NCI-H2196 (cell line): ENCODE measurements around the gene R3HDML.
"Not testable (repeated sequence)": the region's sequence is repeated elsewhere in the genome, so short reads cannot be mapped to it uniquely, and the experiment has no call there.

Experiments used
- DNase-seq: peaks from one replicate; lab custom pipeline; 2025; ENCODE audit not compliant: unreplicated experiment; lab: John Stamatoyannopoulos, UW

Gene R3HDML

GRCh38 chr20:44336725-44337380 is at the start of gene R3HDML:
Gene R3HDML, plus strand, starts transcription at chr20:44337043. Its CDS starts 115 bp downstream, at chr20:44337158.
- no peak for DNase-seq

- DNase-seq = no peak
These were observed 49.4 kb upstream of the R3HDML start for GRCh38 chr20:44287272-44288097.

GRCh38 chr20:44288252-44288651 is 48.6 kb upstream of the R3HDML start:
- no peak for DNase-seq

GRCh38 chr20:44291754-44292153 is 45.1 kb upstream of the R3HDML start:
- no peak for DNase-seq

GRCh38 chr20:44296011-44296410 is 40.8 kb upstream of the R3HDML start:
- DNase-seq = no peak

- DNase-seq = no peak
These were observed 39.1 kb upstream of the R3HDML start for GRCh38 chr20:44297721-44298120.

- DNase-seq = not testable (repeated sequence)
These were observed 37.8 kb upstream of the R3HDML start for GRCh38 chr20:44299011-44299535.

- DNase-seq = no peak
These were observed 35.6 kb upstream of the R3HDML start for GRCh38 chr20:44301285-44301684.

GRCh38 chr20:44302026-44302669 is 34.7 kb upstream of the R3HDML start:
- peak; percentile 41 for DNase-seq

GRCh38 chr20:44302736-44303135 is 34.1 kb upstream of the R3HDML start:
- no peak for DNase-seq

- no peak for DNase-seq
These were observed 32.5 kb upstream of the R3HDML start for GRCh38 chr20:44304383-44304782.

GRCh38 chr20:44306927-44307326 is 29.9 kb upstream of the R3HDML start:
- no peak for DNase-seq

- DNase-seq = no peak
These were observed 26.8 kb upstream of the R3HDML start for GRCh38 chr20:44309763-44310663.

GRCh38 chr20:44310664-44311639 is 25.9 kb upstream of the R3HDML start, which contains the start of gene FITM2:
Gene FITM2, minus strand, starts transcription at chr20:44311202. Its CDS starts 54 bp downstream, at chr20:44311148.
- peak; percentile 97 for DNase-seq

- DNase-seq = no peak
These were observed 22.0 kb upstream of the R3HDML start for GRCh38 chr20:44314870-44315269.

GRCh38 chr20:44319839-44320422 is 16.9 kb upstream of the R3HDML start:
- DNase-seq = no peak

- peak; percentile 8 for DNase-seq
These were observed 12.5 kb upstream of the R3HDML start for GRCh38 chr20:44324343-44324742.

- DNase-seq = no peak
These were observed 10.3 kb upstream of the R3HDML start for GRCh38 chr20:44326391-44327159.
